Measurements from ENCODE around the gene PCBP3. TPM values are rescaled to one million over a fixed set of nuclear protein-coding genes. Genes with fewer than 3 reads are reported as not detected.
"Not testable (repeated sequence)": the region's sequence is repeated elsewhere in the genome, so short reads cannot be mapped to it uniquely, and the experiment has no call there.

PCBP3 gene
- total RNA-seq, 1 donor from 2014 or later, result 5.0 TPM

GRCh38 chr21:45972716-45973474, 329.4 kb downstream of the PCBP3 start:
- H3K4me3 Mint-ChIP-seq, result peak overlapping the region; percentile 50
- no peak for TF ChIP-seq CTCF (IDR thresholded peaks at IDR 0.05; ENCODE audit: unreplicated experiment)
- peaks cover 36% of the 10 kb centered on the region for H3K27me3 Mint-ChIP-seq (ENCODE audit: low read depth)
- peak; percentile 68 to 85 for DNase-seq (ENCODE audit: low spot score in 2 of 2, unreplicated experiment in 2 of 2)
- peak overlapping the region; percentile 34 for H3K27ac Mint-ChIP-seq
- H3K36me3 Mint-ChIP-seq, result no peaks in the 10 kb centered on the region
- no peaks in the 10 kb centered on the region for H3K9me3 Mint-ChIP-seq
- H3K4me1 Mint-ChIP-seq, result peaks cover 35% of the 10 kb centered on the region

- peaks cover 38% of the 10 kb centered on the region for H3K4me1 Mint-ChIP-seq
- TF ChIP-seq CTCF (IDR thresholded peaks at IDR 0.05; ENCODE audit: unreplicated experiment), result peak; percentile 58
- H3K27me3 Mint-ChIP-seq (ENCODE audit: low read depth), result peaks cover 40% of the 10 kb centered on the region
- peak overlapping the region; percentile 94 for H3K27ac Mint-ChIP-seq
- peak in 1 of 2 experiments; percentile 84 for DNase-seq (ENCODE audit: low spot score in 2 of 2, unreplicated experiment in 2 of 2)
- no peaks in the 10 kb centered on the region for H3K36me3 Mint-ChIP-seq
- H3K9me3 Mint-ChIP-seq, result no peaks in the 10 kb centered on the region
- H3K4me3 Mint-ChIP-seq, result peak overlapping the region; percentile 72
These were observed 330.0 kb downstream of the PCBP3 start for GRCh38 chr21:45973475-45974072.

- Mint-ChIP-seq H3K4me1 (peaks cover 38% of the 10 kb centered on the region), H3K4me3 (peak overlapping the region; percentile 72), H3K27me3 (ENCODE audit: low read depth) (peaks cover 45% of the 10 kb centered on the region), H3K36me3 (no peaks in the 10 kb centered on the region), H3K9me3 (no peaks in the 10 kb centered on the region), H3K27ac (peak overlapping the region; percentile 94)
- TF ChIP-seq CTCF (IDR thresholded peaks at IDR 0.05; ENCODE audit: unreplicated experiment), result no peak
- DNase-seq (ENCODE audit: low spot score in 2 of 2, unreplicated experiment in 2 of 2), result peak in 1 of 2 experiments; percentile 42
These were observed 330.8 kb downstream of the PCBP3 start for GRCh38 chr21:45974073-45975019.

- TF ChIP-seq CTCF (IDR thresholded peaks at IDR 0.05; ENCODE audit: unreplicated experiment), result no peak
- Mint-ChIP-seq H3K27ac (peak overlapping the region; percentile 87), H3K4me1 (peaks cover 39% of the 10 kb centered on the region), H3K27me3 (ENCODE audit: low read depth) (peaks cover 50% of the 10 kb centered on the region), H3K9me3 (no peaks in the 10 kb centered on the region), H3K4me3 (peak overlapping the region; percentile 72), H3K36me3 (no peaks in the 10 kb centered on the region)
- DNase-seq (ENCODE audit: low spot score in 2 of 2, unreplicated experiment in 2 of 2), result peak in 1 of 2 experiments; percentile 45
These were observed 331.6 kb downstream of the PCBP3 start for GRCh38 chr21:45975020-45975666.

GRCh38 chr21:45975667-45976409, 332.3 kb downstream of the PCBP3 start:
- Mint-ChIP-seq H3K4me3 (peak overlapping the region; percentile 72), H3K4me1 (peaks cover 35% of the 10 kb centered on the region), H3K27me3 (ENCODE audit: low read depth) (peaks cover 50% of the 10 kb centered on the region), H3K27ac (peak overlapping the region; percentile 87)
- not testable (repeated sequence) for DNase-seq (ENCODE audit: low spot score in 2 of 2, unreplicated experiment in 2 of 2); H3K9me3 Mint-ChIP-seq; H3K36me3 Mint-ChIP-seq

Measured in mesothelial cell of epicardium (in vitro differentiated cells).